Astrocyte (in vitro differentiated cells and primary cell): ENCODE measurements around the gene RPEL1.
"Not testable (repeated sequence)": the region's sequence is repeated elsewhere in the genome, so short reads cannot be mapped to it uniquely, and the experiment has no call there.

ENCODE experiments used
- CTCF ChIP-seq: IDR thresholded peaks from 2 replicates; pipeline ENCODE4 v1.5.1; 2011; ENCODE audit warnings: low read depth, mild to moderate bottlenecking, inconsistent platforms, low read length, moderate library complexity; ENCODE audit not compliant: insufficient read depth
- EZH2 ChIP-seq: IDR thresholded peaks from 2 replicates; pipeline ENCODE4 v1.6.1; 2012; ENCODE audit warnings: mild to moderate bottlenecking, low read length, inconsistent platforms; ENCODE audit not compliant: insufficient read depth

- TF ChIP-seq CTCF, EZH2: not testable (repeated sequence)
Measured at GRCh38 chr10:103216362-103216761, 29.3 kb upstream of the RPEL1 start.
